Panc1 (cell line): ENCODE measurements around the gene FAM162A. TPM values are rescaled to one million over a fixed set of nuclear protein-coding genes. Genes with fewer than 3 reads are reported as not detected.

ENCODE experiments used
- ATAC-seq: fragments of 200-7000 bp; cut with Tn5 transposase; 2 replicates; pipeline ENCODE4 v1.9.1; 2020; ENCODE audit warnings: mild to moderate bottlenecking, moderate library complexity
- BruUV-seq: library from RNA; stranded (reverse); fragments of 400-500 nt; replicated peaks from 2 replicates; lab custom pipeline; 2021; lab: Mats Ljungman, UMichigan
- CTCF ChIA-PET: fragments of 300-600 bp; sonication (Branson Sonifier 250); formaldehyde crosslinking; loops from one replicate; lab custom pipeline; 2022; ENCODE audit warnings: antibody characterized with exemption; lab: Charles Lee
- POLR2A ChIA-PET: fragments of 300-600 bp; sonication (Branson Sonifier 250); formaldehyde crosslinking; loops from one replicate; lab custom pipeline; 2022; ENCODE audit warnings: antibody characterized with exemption; lab: Charles Lee
- DNase-seq: peaks from one replicate; pipeline ENCODE4 v3.0.0-alpha.2; 2010; ENCODE audit warnings: low read depth, low spot score
- H3K27ac ChIP-seq: 2 replicates; pipeline ENCODE4 v1.5.1; 2011; ENCODE audit warnings: mild to moderate bottlenecking, low read length, inconsistent platforms
- H3K27me3 ChIP-seq: fragments of 200-500 bp; sonication (Bioruptor generic); 2 replicates; pipeline ENCODE4 v1.6.0; 2014; ENCODE audit warnings: low read length, inconsistent platforms; ENCODE audit not compliant: control insufficient read depth, insufficient read depth
- H3K36me3 ChIP-seq: fragments of 200-500 bp; sonication (Bioruptor generic); 2 replicates; pipeline ENCODE4 v1.5.1; 2014; ENCODE audit warnings: inconsistent platforms, mild to moderate bottlenecking, low read length, moderate library complexity; ENCODE audit not compliant: control insufficient read depth, insufficient read depth
- H3K4me1 ChIP-seq: 2 replicates; pipeline ENCODE4 v1.5.1; 2011; ENCODE audit warnings: inconsistent platforms, mild to moderate bottlenecking, low read length, moderate library complexity; ENCODE audit not compliant: control insufficient read depth, insufficient read depth
- H3K4me3 ChIP-seq, 2 experiments: 2 replicates each; pipeline ENCODE4 v1.5.1; 2011 to 2012; ENCODE audit warnings: low read depth in 2 of 2, low read length in 2 of 2, mild to moderate bottlenecking in 2 of 2, inconsistent platforms in 1 of 2, moderate library complexity in 1 of 2
- H3K9me3 ChIP-seq: fragments of 200-500 bp; sonication (Bioruptor generic); 2 replicates; pipeline ENCODE4 v1.5.1; 2014; ENCODE audit warnings: low read depth, mild to moderate bottlenecking, inconsistent platforms, low read length, moderate library complexity; ENCODE audit not compliant: control insufficient read depth, insufficient read depth
- POLR2AphosphoS5 ChIP-seq: IDR thresholded peaks from 2 replicates; pipeline ENCODE4 v1.6.1; 2012; ENCODE audit warnings: mild to moderate bottlenecking, low read depth, low read length, moderate library complexity
- SIN3A ChIP-seq: IDR thresholded peaks from 2 replicates; pipeline ENCODE4 v1.6.1; 2012; ENCODE audit warnings: low read depth, mild to moderate bottlenecking, low read length, moderate library complexity, borderline replicate concordance; ENCODE audit not compliant: insufficient read depth
- TCF7L2 ChIP-seq: IDR thresholded peaks from 2 replicates; pipeline ENCODE4 v1.6.1; 2011; ENCODE audit warnings: mild to moderate bottlenecking, low read depth, low read length, inconsistent platforms
- in situ Hi-C: cut with HindIII; loops from 2 replicates; pipeline ENCODE4 v1.10.0; 2016; ENCODE audit warnings: low sequenced_read_pairs, low pct_unique_long_range_greater_than_20kb
- intact Hi-C: fragments of 100-400 bp; cut with micrococcal nuclease; formaldehyde crosslinking; loops from one replicate; pipeline ENCODE4 v1.10.0; 2022; ENCODE audit not compliant: unreplicated experiment
- total RNA-seq: library from RNA; stranded (reverse); gene quantifications from one replicate; pipeline ENCODE4 v1.2.1, GENCODE V29; 2021; ENCODE audit not compliant: unreplicated experiment
- TF ChIP-seq, protein P1 (sequence below), 2 experiments: IDR thresholded peaks; 2 replicates each; pipeline ENCODE4 v1.6.1; 2011 to 2012; ENCODE audit warnings: low read depth in 2 of 2, control low read depth in 1 of 2, low read length in 1 of 2, mild to moderate bottlenecking in 1 of 2, moderate library complexity in 1 of 2; ENCODE audit not compliant: insufficient read depth in 1 of 2
- TF ChIP-seq, protein P2 (sequence below): fragments of 450-650 bp; IDR thresholded peaks from 2 replicates; pipeline ENCODE4 v1.5.1; 2017; ENCODE audit warnings: mild to moderate bottlenecking

Gene FAM162A
- total RNA-seq, 1 experiment from 2014 or later, result 59.6 TPM

DNA sequence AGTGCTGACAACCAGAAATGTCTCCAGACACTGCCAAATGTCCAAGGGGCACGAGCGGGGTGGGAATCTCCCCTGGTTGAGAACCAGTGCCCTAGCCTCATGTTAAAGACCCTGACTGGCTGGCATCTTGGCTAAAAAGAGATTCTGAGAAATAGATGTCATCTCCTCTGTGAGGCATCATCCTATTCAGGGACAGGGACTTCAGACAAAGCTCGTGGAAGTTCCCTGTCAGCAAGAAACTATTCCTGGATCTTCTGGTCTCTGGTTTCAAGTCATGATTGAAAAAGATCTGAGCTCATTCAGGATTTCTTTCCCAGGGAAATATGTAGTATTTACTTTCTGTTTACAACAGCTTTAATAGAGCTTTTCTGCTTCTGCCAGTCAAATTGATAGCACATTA lies 21.0 kb downstream of the FAM162A start:
- CTCF ChIA-PET, result no interaction called here
- TF ChIP-seq, protein P1, sequence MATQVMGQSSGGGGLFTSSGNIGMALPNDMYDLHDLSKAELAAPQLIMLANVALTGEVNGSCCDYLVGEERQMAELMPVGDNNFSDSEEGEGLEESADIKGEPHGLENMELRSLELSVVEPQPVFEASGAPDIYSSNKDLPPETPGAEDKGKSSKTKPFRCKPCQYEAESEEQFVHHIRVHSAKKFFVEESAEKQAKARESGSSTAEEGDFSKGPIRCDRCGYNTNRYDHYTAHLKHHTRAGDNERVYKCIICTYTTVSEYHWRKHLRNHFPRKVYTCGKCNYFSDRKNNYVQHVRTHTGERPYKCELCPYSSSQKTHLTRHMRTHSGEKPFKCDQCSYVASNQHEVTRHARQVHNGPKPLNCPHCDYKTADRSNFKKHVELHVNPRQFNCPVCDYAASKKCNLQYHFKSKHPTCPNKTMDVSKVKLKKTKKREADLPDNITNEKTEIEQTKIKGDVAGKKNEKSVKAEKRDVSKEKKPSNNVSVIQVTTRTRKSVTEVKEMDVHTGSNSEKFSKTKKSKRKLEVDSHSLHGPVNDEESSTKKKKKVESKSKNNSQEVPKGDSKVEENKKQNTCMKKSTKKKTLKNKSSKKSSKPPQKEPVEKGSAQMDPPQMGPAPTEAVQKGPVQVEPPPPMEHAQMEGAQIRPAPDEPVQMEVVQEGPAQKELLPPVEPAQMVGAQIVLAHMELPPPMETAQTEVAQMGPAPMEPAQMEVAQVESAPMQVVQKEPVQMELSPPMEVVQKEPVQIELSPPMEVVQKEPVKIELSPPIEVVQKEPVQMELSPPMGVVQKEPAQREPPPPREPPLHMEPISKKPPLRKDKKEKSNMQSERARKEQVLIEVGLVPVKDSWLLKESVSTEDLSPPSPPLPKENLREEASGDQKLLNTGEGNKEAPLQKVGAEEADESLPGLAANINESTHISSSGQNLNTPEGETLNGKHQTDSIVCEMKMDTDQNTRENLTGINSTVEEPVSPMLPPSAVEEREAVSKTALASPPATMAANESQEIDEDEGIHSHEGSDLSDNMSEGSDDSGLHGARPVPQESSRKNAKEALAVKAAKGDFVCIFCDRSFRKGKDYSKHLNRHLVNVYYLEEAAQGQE (IDR thresholded peaks at IDR 0.05; ENCODE audit: insufficient read depth in 1 of 2, low read depth in 2 of 2, low read length in 1 of 2), result no peak
- no peak for TF ChIP-seq SIN3A
- no peak for TF ChIP-seq POLR2AphosphoS5
- TF ChIP-seq TCF7L2, result no peak
- TF ChIP-seq, protein P2, sequence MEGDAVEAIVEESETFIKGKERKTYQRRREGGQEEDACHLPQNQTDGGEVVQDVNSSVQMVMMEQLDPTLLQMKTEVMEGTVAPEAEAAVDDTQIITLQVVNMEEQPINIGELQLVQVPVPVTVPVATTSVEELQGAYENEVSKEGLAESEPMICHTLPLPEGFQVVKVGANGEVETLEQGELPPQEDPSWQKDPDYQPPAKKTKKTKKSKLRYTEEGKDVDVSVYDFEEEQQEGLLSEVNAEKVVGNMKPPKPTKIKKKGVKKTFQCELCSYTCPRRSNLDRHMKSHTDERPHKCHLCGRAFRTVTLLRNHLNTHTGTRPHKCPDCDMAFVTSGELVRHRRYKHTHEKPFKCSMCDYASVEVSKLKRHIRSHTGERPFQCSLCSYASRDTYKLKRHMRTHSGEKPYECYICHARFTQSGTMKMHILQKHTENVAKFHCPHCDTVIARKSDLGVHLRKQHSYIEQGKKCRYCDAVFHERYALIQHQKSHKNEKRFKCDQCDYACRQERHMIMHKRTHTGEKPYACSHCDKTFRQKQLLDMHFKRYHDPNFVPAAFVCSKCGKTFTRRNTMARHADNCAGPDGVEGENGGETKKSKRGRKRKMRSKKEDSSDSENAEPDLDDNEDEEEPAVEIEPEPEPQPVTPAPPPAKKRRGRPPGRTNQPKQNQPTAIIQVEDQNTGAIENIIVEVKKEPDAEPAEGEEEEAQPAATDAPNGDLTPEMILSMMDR, result no peak
- BruUV-seq, result no TSS peak
- no peaks in the 10 kb centered on the region for H3K27me3 ChIP-seq
- no peak overlapping the region for H3K4me3 ChIP-seq
- ATAC-seq, result no peak
- POLR2A ChIA-PET, result interaction anchor here (0.7 to 0.8 kb wide), 2 partner anchors 12 to 319 kb away, joined by 3 read pairs; no protein-coding TSS in a partner anchor
- no peaks in the 10 kb centered on the region for H3K4me1 ChIP-seq
- in situ Hi-C loops, result no loop called here
- no peaks in the 10 kb centered on the region for H3K9me3 ChIP-seq
- no peak overlapping the region for H3K27ac ChIP-seq
- H3K36me3 ChIP-seq, result peaks cover 10% of the 10 kb centered on the region; the same call in 1 of the 2 replicates
- intact Hi-C loops, result no loop called here
- DNase-seq, result no peak

DNA sequence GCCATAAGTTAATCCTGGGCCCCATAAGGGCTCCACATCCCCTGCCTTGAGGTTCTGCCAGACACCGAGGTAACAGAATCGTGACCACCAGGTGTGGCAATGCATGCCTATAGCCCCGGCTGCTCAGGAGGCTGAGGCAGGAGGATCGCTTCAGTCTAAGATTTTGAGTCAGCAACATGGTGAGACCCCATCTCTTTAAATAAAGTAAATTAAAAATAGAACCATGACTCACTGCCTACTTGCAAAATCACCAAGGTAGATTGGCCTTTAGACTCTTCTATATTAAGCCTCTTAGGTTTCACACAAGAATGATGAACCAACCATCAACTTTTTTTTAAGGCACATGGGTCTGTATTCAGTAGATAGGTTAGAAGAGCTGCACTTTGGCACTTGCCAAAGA lies 22.2 kb downstream of the FAM162A start:
- ATAC-seq (no peak), DNase-seq (no peak)
- intact Hi-C loops, result no loop called here
- H3K4me3 ChIP-seq, result no peak overlapping the region
- POLR2A ChIA-PET, result no interaction called here
- CTCF ChIA-PET, result no interaction called here
- no peak overlapping the region for H3K27ac ChIP-seq
- H3K4me1 ChIP-seq, result no peaks in the 10 kb centered on the region
- in situ Hi-C loops, result no loop called here
- peaks cover 11% of the 10 kb centered on the region; the same call in 1 of the 2 replicates for H3K36me3 ChIP-seq
- TF ChIP-seq POLR2AphosphoS5, result no peak
- TF ChIP-seq, protein P1 (IDR thresholded peaks at IDR 0.05; ENCODE audit: insufficient read depth in 1 of 2, low read depth in 2 of 2, low read length in 1 of 2), result no peak
- no peaks in the 10 kb centered on the region for H3K27me3 ChIP-seq
- no peaks in the 10 kb centered on the region for H3K9me3 ChIP-seq
- BruUV-seq, result no TSS peak
